ENCODE data around the gene KRTAP1-5.
"Not testable (repeated sequence)": the region's sequence is repeated elsewhere in the genome, so short reads cannot be mapped to it uniquely, and the experiment has no call there.

- TF ChIP-seq CTCF, POLR2A (IDR thresholded peaks at IDR 0.05): not testable (repeated sequence)
Observed at GRCh38 chr17:41065016-41065689, 38.1 kb upstream of the KRTAP1-5 start.

Measured in body of pancreas (tissue), 4 donors.